Suprapubic skin (tissue), 4 donors: ENCODE data around the gene CYP2D6. TPM values are rescaled to one million over a fixed set of nuclear protein-coding genes. Genes with fewer than 3 reads are reported as not detected.

Experiments
- DNase-seq, 2 donors: peaks; one replicate each; pipeline ENCODE4 v3.0.0-alpha.2; 2019; ENCODE audit warnings: low spot score in 2 of 2
- H3K27ac ChIP-seq: fragments of 200-600 bp; sonication (generic); one replicate; pipeline ENCODE4 v1.5.1; 2019
- H3K27me3 ChIP-seq: fragments of 200-600 bp; sonication (generic); one replicate; pipeline ENCODE4 v1.5.1; 2019
- H3K36me3 ChIP-seq: fragments of 200-600 bp; sonication (generic); one replicate; pipeline ENCODE4 v1.5.1; 2019
- H3K4me1 ChIP-seq: fragments of 200-600 bp; sonication (generic); one replicate; pipeline ENCODE4 v1.5.1; 2019
- H3K4me3 ChIP-seq: fragments of 200-600 bp; sonication (generic); one replicate; pipeline ENCODE4 v1.5.1; 2019; ENCODE audit warnings: mild to moderate bottlenecking
- H3K9me3 ChIP-seq: fragments of 200-600 bp; sonication (generic); one replicate; pipeline ENCODE4 v1.5.1; 2019
- EP300 ChIP-seq: sonication (generic); formaldehyde crosslinking; IDR thresholded peaks from one replicate; pipeline ENCODE4 v1.6.1; 2017; ENCODE audit warnings: antibody characterized with exemption
- POLR2A ChIP-seq, 2 donors: fragments of 450-650 bp; IDR thresholded peaks; one replicate each; pipeline ENCODE4 v1.6.1; 2017; ENCODE audit warnings: antibody characterized with exemption in 2 of 2, mild to moderate bottlenecking in 2 of 2, moderate library complexity in 2 of 2
- POLR2AphosphoS5 ChIP-seq, 3 donors: sonication (generic); formaldehyde crosslinking; IDR thresholded peaks; one replicate each; pipeline ENCODE4 v1.6.1; 2017; ENCODE audit warnings: antibody characterized with exemption in 3 of 3
- WGBS: methylation state at CpG from one replicate; pipeline ENCODE4 v1.1.5; 2018; 5-methylcytosine and 5-hydroxymethylcytosine counted together
- total RNA-seq, 4 donors: library from RNA; depleted of rRNA; stranded (reverse); fragments of >200 nt; gene quantifications; one replicate each; pipeline ENCODE4 v1.1.0, GENCODE V29; 2016
- TF ChIP-seq, protein P1 (sequence below), 2 donors: fragments of 200-600 bp in 1 of 2; fragments of 450-650 bp in 1 of 2; sonication (generic) in 1 of 2; IDR thresholded peaks; one replicate each; pipeline ENCODE4 v1.5.1; 2016 to 2019; ENCODE audit warnings: antibody characterized with exemption in 2 of 2, mild to moderate bottlenecking in 1 of 2, moderate library complexity in 1 of 2

The CYP2D6 gene
- total RNA-seq, 4 donors from 2014 or later, result 0.72 to 4.7 (median 2.0) TPM

DNA sequence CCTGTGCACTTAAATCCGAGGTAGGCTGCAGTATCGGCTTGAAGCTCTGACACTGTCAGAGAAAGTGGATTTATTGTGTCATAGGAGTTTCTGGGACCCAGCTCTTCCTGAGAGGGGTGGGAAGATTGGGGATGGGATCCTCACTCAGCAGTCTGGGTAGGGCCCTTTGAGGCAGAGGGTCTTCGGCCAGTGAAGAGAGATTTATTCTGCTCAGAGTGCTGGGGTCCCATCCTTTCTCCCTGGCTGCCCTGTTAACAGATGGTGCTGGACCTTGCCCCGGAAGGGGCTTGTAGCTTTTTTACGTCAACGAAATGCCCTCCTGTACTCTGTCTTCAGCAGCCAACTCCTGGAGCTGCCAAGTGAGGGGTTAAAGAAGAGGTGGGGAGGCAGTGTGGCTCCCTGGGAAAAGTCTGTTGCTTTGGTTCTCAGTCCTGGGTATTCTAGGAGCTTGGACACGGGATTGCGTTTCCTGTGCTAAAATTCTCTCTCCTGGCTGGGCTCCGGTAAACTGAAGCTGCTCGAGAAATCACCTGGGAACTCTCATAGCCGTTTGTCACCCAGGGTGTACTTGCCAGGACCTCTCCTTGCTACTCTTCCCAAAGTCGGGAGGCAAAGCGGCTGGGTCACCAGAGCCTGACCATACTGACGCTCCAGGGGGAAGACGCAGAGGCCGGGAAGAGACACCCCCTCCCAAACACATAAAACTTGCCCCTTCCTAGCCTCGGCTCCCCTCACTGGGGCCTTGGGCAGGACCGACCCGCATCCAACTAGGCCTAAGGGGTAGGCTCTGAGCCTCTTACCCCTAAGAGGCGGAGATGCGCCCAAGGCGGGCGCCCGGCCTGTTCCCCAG, 51.9 kb downstream of the CYP2D6 start:
- H3K4me1 ChIP-seq, result peaks cover 57% of the 10 kb centered on the region
- WGBS, result 25% methylated on average over 23 of the region's 24 CpGs
- DNase-seq, result peak; percentile 78 to 81
- H3K4me3 ChIP-seq, result peak overlapping the region; percentile 63
- no peaks in the 10 kb centered on the region for H3K9me3 ChIP-seq
- H3K27me3 ChIP-seq, result no peaks in the 10 kb centered on the region
- no peak for TF ChIP-seq POLR2AphosphoS5 (IDR thresholded peaks at IDR 0.05)
- H3K36me3 ChIP-seq, result peaks cover 22% of the 10 kb centered on the region
- H3K27ac ChIP-seq, result peak overlapping the region; percentile 98

DNA sequence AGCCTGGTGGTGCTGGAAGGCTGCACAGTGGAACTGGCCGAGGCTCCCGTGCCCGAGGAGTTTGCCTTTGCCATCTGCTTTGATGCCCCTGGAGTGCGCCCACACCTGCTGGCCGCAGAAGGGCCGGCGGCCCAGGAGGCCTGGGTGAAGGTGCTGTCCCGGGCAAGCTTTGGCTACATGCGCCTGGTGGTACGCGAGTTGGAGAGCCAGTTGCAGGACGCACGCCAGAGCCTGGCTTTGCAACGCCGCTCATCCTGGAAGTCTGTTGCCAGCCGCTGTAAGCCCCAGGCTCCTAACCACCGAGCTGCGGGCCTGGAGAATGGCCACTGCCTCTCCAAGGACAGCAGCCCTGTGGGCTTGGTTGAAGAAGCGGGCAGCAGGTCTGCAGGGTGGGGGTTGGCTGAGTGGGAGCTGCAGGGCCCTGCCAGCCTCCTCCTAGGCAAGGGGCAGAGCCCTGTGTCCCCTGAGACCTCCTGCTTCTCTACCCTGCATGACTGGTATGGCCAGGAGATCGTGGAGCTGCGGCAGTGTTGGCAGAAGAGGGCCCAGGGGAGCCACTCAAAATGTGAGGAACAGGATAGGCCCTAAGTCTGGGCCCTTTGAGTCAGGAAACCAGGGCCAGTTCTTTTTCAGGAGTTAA, 53.0 kb downstream of the CYP2D6 start:
- TF ChIP-seq POLR2A (IDR thresholded peaks at IDR 0.05), result no peak
- TF ChIP-seq, protein P1, sequence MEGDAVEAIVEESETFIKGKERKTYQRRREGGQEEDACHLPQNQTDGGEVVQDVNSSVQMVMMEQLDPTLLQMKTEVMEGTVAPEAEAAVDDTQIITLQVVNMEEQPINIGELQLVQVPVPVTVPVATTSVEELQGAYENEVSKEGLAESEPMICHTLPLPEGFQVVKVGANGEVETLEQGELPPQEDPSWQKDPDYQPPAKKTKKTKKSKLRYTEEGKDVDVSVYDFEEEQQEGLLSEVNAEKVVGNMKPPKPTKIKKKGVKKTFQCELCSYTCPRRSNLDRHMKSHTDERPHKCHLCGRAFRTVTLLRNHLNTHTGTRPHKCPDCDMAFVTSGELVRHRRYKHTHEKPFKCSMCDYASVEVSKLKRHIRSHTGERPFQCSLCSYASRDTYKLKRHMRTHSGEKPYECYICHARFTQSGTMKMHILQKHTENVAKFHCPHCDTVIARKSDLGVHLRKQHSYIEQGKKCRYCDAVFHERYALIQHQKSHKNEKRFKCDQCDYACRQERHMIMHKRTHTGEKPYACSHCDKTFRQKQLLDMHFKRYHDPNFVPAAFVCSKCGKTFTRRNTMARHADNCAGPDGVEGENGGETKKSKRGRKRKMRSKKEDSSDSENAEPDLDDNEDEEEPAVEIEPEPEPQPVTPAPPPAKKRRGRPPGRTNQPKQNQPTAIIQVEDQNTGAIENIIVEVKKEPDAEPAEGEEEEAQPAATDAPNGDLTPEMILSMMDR (IDR thresholded peaks at IDR 0.05), result no peak
- no peak for TF ChIP-seq POLR2AphosphoS5 (IDR thresholded peaks at IDR 0.05)
- no peak for TF ChIP-seq EP300
- H3K36me3 ChIP-seq, result peaks cover 12% of the 10 kb centered on the region
- peak in 1 of 2 donors; percentile 77 for DNase-seq
- H3K9me3 ChIP-seq, result no peaks in the 10 kb centered on the region
- H3K27ac ChIP-seq, result no peak overlapping the region
- WGBS, result no CpG with 5 or more reads among the region's 21 CpGs
- H3K4me1 ChIP-seq, result peaks cover 60% of the 10 kb centered on the region
- no peak overlapping the region for H3K4me3 ChIP-seq
- no peaks in the 10 kb centered on the region for H3K27me3 ChIP-seq

DNA sequence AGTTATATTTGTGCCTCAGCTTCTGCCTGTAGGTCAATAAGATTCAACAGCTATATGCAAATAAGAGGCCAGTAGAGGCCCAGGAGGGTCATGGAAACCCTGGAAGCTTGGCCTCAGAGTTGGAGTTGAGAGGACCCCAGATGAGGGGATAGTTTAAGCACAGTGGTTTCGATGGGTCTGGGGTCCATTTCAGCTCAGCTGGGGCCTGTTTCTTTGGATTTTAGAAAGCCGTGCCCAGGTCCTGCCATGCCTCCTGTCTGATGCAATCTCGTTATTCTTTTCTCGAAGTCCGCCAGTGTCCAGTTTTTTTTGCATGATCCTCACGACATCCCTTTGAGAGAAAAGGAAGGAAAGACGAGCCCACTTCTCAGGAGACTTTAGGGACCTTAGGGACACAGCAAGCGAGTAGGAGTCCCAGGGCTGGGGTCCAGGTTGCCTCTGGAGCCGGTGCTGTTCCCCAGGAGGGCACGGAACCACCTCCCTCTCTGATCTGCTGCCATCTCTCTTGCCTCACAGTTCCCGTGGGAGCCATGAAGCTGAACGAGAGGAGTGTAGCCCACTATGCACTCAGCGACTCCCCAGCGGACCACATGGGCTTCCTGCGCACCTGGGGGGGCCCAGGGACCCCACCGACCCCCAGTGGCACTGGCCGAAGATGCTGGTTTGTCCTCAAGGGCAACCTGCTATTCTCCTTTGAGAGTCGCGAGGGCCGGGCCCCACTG, 53.7 kb downstream of the CYP2D6 start:
- no peak for TF ChIP-seq EP300
- TF ChIP-seq, protein P1 (IDR thresholded peaks at IDR 0.05), result no peak
- no peak for TF ChIP-seq POLR2A (IDR thresholded peaks at IDR 0.05)
- TF ChIP-seq POLR2AphosphoS5 (IDR thresholded peaks at IDR 0.05), result no peak
- Histone ChIP-seq H3K9me3 (no peaks in the 10 kb centered on the region), H3K27ac (no peak overlapping the region), H3K36me3 (peaks cover 9% of the 10 kb centered on the region), H3K4me1 (peaks cover 59% of the 10 kb centered on the region), H3K4me3 (no peak overlapping the region), H3K27me3 (no peaks in the 10 kb centered on the region)
- DNase-seq, result no peak
- 89% methylated on average over 10 of the region's 20 CpGs for WGBS

Other genes starting within 250 kb of the CYP2D6 start
- gene SHISA8, start 215.7 kb downstream of the CYP2D6 start, total RNA-seq, result not detected
- 1 to 10 TPM; 1.1 to 2.6 (median 1.9) TPM for gene TNFRSF13C, start 204.0 kb downstream of the CYP2D6 start, total RNA-seq
- gene CENPM, start 183.7 kb downstream of the CYP2D6 start, total RNA-seq, result 10 to 100 TPM in 1 of 4 donors, 1 to 10 TPM in 3; 8.8 to 16.5 (median 9.2) TPM
- 1 to 10 TPM; 1.1 to 2.7 (median 1.7) TPM for gene SEPTIN3, start 161.4 kb downstream of the CYP2D6 start, total RNA-seq
- gene WBP2NL, start 132.0 kb downstream of the CYP2D6 start, total RNA-seq, result 1 to 10 TPM in 3 of 4 donors, under 1 TPM in 1; 0.76 to 9.6 (median 5.4) TPM
- gene NAGA, start 60.0 kb downstream of the CYP2D6 start, total RNA-seq, result 10 to 100 TPM; 20.9 to 25.9 (median 22.2) TPM
- 10 to 100 TPM in 1 of 4 donors, 1 to 10 TPM in 3; 7.1 to 11.4 (median 8.0) TPM for gene PHETA2, start 56.6 kb downstream of the CYP2D6 start, total RNA-seq
- gene SMDT1, start 51.1 kb downstream of the CYP2D6 start, total RNA-seq, result 10 to 100 TPM; 11.8 to 18.6 (median 12.8) TPM
- 10 to 100 TPM; 40.2 to 62.1 (median 48.0) TPM for gene NDUFA6, start 40.0 kb downstream of the CYP2D6 start, total RNA-seq
- gene TCF20, start 139.8 kb upstream of the CYP2D6 start, total RNA-seq, result 10 to 100 TPM; 56.4 to 72.8 (median 68.4) TPM